Psoas muscle (tissue), 8 donors: ENCODE results near the gene PALLD. TPM values are rescaled to one million over a fixed set of nuclear protein-coding genes. Genes with fewer than 3 reads are reported as not detected.
"Not testable (repeated sequence)": the region's sequence is repeated elsewhere in the genome, so short reads cannot be mapped to it uniquely, and the experiment has no call there.

ENCODE experiments used
- ATAC-seq, 4 donors: fragments of 200-7000 bp; cut with Tn5 transposase; one replicate each; pipeline ENCODE4 v1.9.1; 2020; ENCODE audit warnings: moderate library complexity in 3 of 4, mild to moderate bottlenecking in 2 of 4
- DNase-seq, 2 donors: peaks; one replicate each; pipeline ENCODE4 v3.0.0-alpha.2; 2020
- H3K27ac ChIP-seq: fragments of 200-600 bp; one replicate; pipeline ENCODE4 v1.8.0; 2022
- H3K27me3 ChIP-seq, 3 donors: fragments of 200-600 bp in 1 of 3; one replicate each; pipeline versions ENCODE4 v1.6.1 to v1.8.0; 2013 to 2022; ENCODE audit warnings: low read length in 2 of 3, mild to moderate bottlenecking in 2 of 3, moderate library complexity in 1 of 3; ENCODE audit not compliant: insufficient read depth in 3 of 3
- H3K36me3 ChIP-seq, 2 donors: fragments of 200-600 bp in 1 of 2; one replicate each; pipeline versions ENCODE4 v1.6.1 to v1.8.0; 2013 to 2022; ENCODE audit warnings: low read depth in 1 of 2, mild to moderate bottlenecking in 1 of 2, moderate library complexity in 1 of 2; ENCODE audit not compliant: insufficient read depth in 1 of 2
- H3K4me1 ChIP-seq: fragments of 200-600 bp; one replicate; pipeline ENCODE4 v1.8.0; 2022
- H3K4me3 ChIP-seq: fragments of 200-600 bp; one replicate; pipeline ENCODE4 v1.8.0; 2022; ENCODE audit warnings: mild to moderate bottlenecking
- H3K9me3 ChIP-seq: fragments of 200-600 bp; one replicate; pipeline ENCODE4 v1.8.0; 2022
- WGBS, 3 donors: extraction: QIAGEN DNeasy Blood & Tissue Kit; methylation state at CpG; one replicate each; pipeline versions ENCODE4 v1.1.6 to v1.1.7; 2013; 5-methylcytosine and 5-hydroxymethylcytosine counted together
- intact Hi-C, 2 donors: fragments of 100-400 bp; cut with DNase I; formaldehyde crosslinking; loops; one replicate each; pipeline versions ENCODE4 v1.11.0 to v1.14.2; 2022
- polyA plus RNA-seq, 3 donors: library from polyadenylated mRNA; stranded (reverse); fragments of 200-250 nt; gene quantifications; one replicate each; pipeline ENCODE4 v1.2.3, GENCODE V29; 2013
- total RNA-seq, 4 donors: library from RNA; stranded (reverse); fragmentation: NEBNext Ultra II Directional in 2 of 4; extraction: Animal tissue kit (Norgen Biotek cat#: 25700) in 2 of 4; gene quantifications; one replicate each; pipeline versions ENCODE4 v1.2.1 to v1.2.4, GENCODE V29; 2021 to 2023
- TF ChIP-seq, protein P1 (sequence below): fragments of 200-600 bp; IDR thresholded peaks from one replicate; pipeline ENCODE4 v1.8.0; 2022; ENCODE audit warnings: antibody characterized with exemption
- donor health status: healthy with polysubstance abuse.
- donor health status: DM: no; HTN: no; CAD: no; lungs with moderate emphysema.
- donor health status: Bipolar disorder and iron deficiency.
- donor health status: healthy.
- donor health status: DM: yes; HTN: yes; CAD: no.
- donor health status: DM: no; HTN: no; CAD: no.
- donor health status: DM: no; HTN: no; CAD: no.
- donor health status: DM: yes; HTN: yes; CAD: no.

The PALLD gene
- total and polyA plus RNA-seq, 7 donors: 19.2 to 245 (median 168) TPM

DNA sequence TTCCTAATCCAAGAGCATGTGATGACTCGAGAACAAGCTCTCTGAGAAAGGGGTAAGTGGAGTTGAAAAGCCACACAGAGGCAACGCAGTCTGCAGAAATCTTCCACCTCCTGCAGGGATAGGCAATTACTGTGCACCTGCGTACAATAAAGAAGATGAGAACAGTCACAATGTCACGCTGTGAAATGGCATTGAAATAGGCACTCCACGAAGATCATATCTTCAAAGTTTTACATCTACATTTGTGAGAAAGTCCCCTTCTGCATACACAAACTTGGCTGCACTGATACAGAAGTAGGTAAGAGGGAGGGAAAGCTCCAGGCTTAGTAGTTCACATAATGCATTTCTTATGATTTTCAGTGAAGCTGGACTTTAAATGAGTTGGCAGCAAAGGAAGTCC is 43.7 kb upstream of the PALLD start:
- 87 to 91% (median 87%) methylated on average over 5 of the region's 5 CpGs for WGBS, 3 donors
- no peak for DNase-seq
- H3K36me3 ChIP-seq: peaks cover 0 to 9% of the 10 kb centered on the region in 2 donors
- H3K4me3 ChIP-seq: no peak overlapping the region
- H3K9me3 ChIP-seq: no peaks in the 10 kb centered on the region
- intact Hi-C loops: no loop called here
- H3K27me3 ChIP-seq: no peaks in the 10 kb centered on the region
- TF ChIP-seq, protein P1, sequence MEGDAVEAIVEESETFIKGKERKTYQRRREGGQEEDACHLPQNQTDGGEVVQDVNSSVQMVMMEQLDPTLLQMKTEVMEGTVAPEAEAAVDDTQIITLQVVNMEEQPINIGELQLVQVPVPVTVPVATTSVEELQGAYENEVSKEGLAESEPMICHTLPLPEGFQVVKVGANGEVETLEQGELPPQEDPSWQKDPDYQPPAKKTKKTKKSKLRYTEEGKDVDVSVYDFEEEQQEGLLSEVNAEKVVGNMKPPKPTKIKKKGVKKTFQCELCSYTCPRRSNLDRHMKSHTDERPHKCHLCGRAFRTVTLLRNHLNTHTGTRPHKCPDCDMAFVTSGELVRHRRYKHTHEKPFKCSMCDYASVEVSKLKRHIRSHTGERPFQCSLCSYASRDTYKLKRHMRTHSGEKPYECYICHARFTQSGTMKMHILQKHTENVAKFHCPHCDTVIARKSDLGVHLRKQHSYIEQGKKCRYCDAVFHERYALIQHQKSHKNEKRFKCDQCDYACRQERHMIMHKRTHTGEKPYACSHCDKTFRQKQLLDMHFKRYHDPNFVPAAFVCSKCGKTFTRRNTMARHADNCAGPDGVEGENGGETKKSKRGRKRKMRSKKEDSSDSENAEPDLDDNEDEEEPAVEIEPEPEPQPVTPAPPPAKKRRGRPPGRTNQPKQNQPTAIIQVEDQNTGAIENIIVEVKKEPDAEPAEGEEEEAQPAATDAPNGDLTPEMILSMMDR: no peak
- H3K27ac ChIP-seq: no peak overlapping the region
- H3K4me1 ChIP-seq: peaks cover 10% of the 10 kb centered on the region
- no peak for ATAC-seq

DNA sequence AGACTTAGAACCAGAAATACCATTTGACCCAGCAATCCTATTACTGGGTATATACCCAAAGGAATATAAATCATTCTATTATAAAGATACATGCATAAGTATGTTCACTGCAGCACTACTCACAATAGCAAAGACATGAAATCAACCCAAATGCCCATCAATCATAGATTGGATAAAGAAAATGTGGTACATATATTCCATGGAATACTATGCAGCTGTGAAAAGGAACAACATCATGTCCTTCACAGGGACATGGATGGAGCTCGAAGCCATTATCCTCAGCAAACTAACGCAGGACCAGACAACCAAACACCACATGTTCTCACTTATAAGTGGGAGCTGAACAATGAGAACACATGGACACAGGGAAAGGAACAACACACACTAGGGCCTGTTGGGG is 38.6 kb upstream of the PALLD start:
- H3K9me3 ChIP-seq, H3K27ac ChIP-seq, H3K4me1 ChIP-seq, ATAC-seq, DNase-seq, intact Hi-C loops, H3K27me3 ChIP-seq, H3K4me3 ChIP-seq: not testable (repeated sequence)
- 96 to 98% (median 97%) methylated on average over 2 of the region's 2 CpGs for WGBS, 3 donors
- peaks cover 0 to 10% of the 10 kb centered on the region in 2 donors for H3K36me3 ChIP-seq

DNA sequence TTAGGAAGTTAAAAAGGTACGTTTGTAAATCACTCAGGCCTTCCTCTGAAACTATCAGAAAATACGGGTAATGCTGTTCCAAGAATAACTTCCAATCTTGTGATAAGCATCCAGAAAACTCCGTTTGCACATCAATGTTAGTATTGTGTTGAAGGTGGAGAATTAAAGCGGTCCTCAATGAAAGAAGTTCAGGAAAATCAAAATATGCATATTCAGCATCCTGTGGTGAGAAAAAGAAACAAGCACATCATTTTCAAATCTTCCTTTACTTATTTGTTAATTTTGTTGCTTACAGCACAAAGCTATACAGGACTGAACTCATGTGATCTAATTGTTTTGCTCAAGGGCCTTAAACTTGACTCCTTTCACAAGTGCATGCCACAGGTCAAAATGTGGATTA is 35.0 kb upstream of the PALLD start:
- Histone ChIP-seq H3K27ac (no peak overlapping the region), H3K4me1 (no peaks in the 10 kb centered on the region), H3K4me3 (no peak overlapping the region), H3K27me3 (no peaks in the 10 kb centered on the region), H3K9me3 (no peaks in the 10 kb centered on the region), H3K36me3 (peaks cover 0 to 10% of the 10 kb centered on the region in 2 donors)
- WGBS, 3 donors: 71 to 81% (median 71%) methylated on average over 4 of the region's 4 CpGs
- intact Hi-C loops: no loop called here
- TF ChIP-seq, protein P1: no peak
- DNase-seq: no peak
- ATAC-seq: no peak

DNA sequence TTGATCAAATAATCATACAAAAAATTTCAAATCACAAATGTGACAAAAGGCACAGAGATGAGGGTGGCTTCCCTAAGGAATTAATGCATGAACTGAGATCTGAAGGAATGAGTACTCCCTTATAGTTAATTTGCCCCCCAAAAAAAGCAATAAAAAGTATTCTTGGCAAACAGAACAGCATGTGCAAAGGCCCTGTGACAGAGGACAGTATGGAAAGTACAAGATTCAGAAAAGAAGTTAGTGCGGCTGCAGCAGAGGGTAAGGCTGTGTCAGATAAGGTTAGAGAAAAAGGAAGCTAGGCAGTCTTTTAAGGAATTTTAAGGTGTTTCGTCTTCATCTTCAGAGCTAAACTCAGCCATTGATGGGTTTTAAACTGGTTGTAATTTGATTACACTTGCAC is 23.9 kb upstream of the PALLD start:
- no peak overlapping the region for H3K4me3 ChIP-seq
- 97 to 98% (median 97%) methylated on average over 2 of the region's 2 CpGs for WGBS, 3 donors
- no peak for DNase-seq

DNA sequence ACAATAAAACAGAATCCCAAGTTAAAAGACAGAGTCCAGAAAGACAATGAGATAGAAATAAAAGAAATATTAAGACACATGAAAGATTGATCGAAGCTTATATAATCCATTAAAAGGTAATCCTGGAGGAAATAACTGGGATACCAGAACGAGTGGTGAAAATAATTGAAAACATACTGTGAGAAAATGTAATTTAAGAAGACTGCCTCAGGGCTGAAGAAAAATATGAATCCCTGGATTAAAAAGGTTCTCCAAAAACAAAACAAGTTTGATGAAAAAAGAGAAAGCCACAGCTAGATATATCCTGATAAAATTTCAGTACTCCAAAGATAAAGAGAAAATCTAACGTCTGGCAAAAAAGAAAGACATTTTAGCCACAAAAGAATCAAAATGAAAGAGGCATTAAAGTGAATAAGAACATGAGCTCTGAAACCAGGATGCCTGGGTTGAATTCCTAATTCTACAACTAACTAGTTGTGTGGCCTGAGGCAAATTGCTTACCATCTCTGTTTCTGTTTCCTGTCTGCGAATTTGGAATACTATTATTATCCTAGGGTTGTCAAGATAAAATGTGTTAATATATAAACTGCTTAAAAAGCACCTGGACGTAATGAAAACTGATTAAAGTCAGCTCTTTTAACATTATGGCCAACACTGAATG is 22.1 kb upstream of the PALLD start:
- 52 to 61% (median 56%) methylated on average over 5 of the region's 5 CpGs for WGBS, 3 donors
- Histone ChIP-seq H3K27ac (no peak overlapping the region), H3K4me3 (no peak overlapping the region), H3K27me3 (no peaks in the 10 kb centered on the region), H3K36me3 (peaks cover 0 to 24% of the 10 kb centered on the region in 2 donors), H3K9me3 (no peaks in the 10 kb centered on the region), H3K4me1 (peaks cover 5% of the 10 kb centered on the region)
- TF ChIP-seq, protein P1: no peak
- intact Hi-C loops: loop anchor here in 1 of 2 donors (5.0 to 10.0 kb wide), 2 partner anchors 62 to 280 kb away; no protein-coding TSS in a partner anchor
- no peak for ATAC-seq
- DNase-seq: no peak

More for the DNA sequence above, 23.9 kb upstream of the PALLD start:
- Histone ChIP-seq H3K4me1 (peaks cover 5% of the 10 kb centered on the region), H3K36me3 (peaks cover 0 to 28% of the 10 kb centered on the region in 2 donors), H3K27me3 (no peaks in the 10 kb centered on the region), H3K27ac (no peak overlapping the region), H3K9me3 (no peaks in the 10 kb centered on the region)
- intact Hi-C loops: loop anchor here in 1 of 2 donors (10.0 kb wide), 1 partner anchor 278 kb away; no protein-coding TSS in a partner anchor
- no peak for ATAC-seq
- TF ChIP-seq, protein P1: no peak
